Endothelial cell of umbilical vein (primary cell): ENCODE results near the gene TLE3. TPM values are rescaled to one million over a fixed set of nuclear protein-coding genes. Genes with fewer than 3 reads are reported as not detected.

ENCODE experiments used
- BruUV-seq: library from RNA; stranded (reverse); fragments of 400-500 nt; replicated peaks from 2 replicates; lab custom pipeline; 2021; lab: Mats Ljungman, UMichigan
- CTCF ChIA-PET: fragments of 300-600, 350-600 bp; sonication (Branson Sonifier 250); formaldehyde crosslinking; loops from one replicate; lab custom pipeline; 2021; ENCODE audit warnings: antibody characterized with exemption, inconsistent platforms; lab: Charles Lee
- POLR2A ChIA-PET: fragments of 300-600, 350-600 bp; sonication (Branson Sonifier 250); formaldehyde crosslinking; loops from one replicate; lab custom pipeline; 2021; ENCODE audit warnings: antibody characterized with exemption, inconsistent platforms; lab: Charles Lee
- DNase-seq: peaks from one replicate; pipeline ENCODE4 v3.0.0-alpha.2; 2011; ENCODE audit warnings: low read depth, low spot score
- FAIRE-seq: peaks from 2 replicates; lab custom pipeline; 2011; peaks lifted over from hg19 to GRCh38; lab: Jason Lieb, UNC
- H2AFZ ChIP-seq: 2 replicates; pipeline ENCODE4 v1.6.0; 2012; ENCODE audit warnings: low read depth, low read length, control low read depth, inconsistent platforms
- H3K27ac ChIP-seq: 2 replicates; pipeline ENCODE4 v1.5.1; 2011; ENCODE audit warnings: low read depth, mild to moderate bottlenecking, control low read depth, low read length, moderate library complexity; ENCODE audit not compliant: insufficient read depth
- H3K27me3 ChIP-seq, 2 experiments: 2 replicates each; pipeline versions ENCODE4 v1.6.0 to v1.6.1; 2011; ENCODE audit warnings: low read length in 2 of 2, mixed read lengths in 1 of 2; ENCODE audit not compliant: control insufficient read depth in 2 of 2, insufficient read depth in 2 of 2
- H3K36me3 ChIP-seq, 2 experiments: 2 replicates in 1 of 2; 3 replicates in 1 of 2; pipeline ENCODE4 v1.5.1; 2011; ENCODE audit warnings: low read length in 2 of 2, mild to moderate bottlenecking in 1 of 2, moderate library complexity in 1 of 2; ENCODE audit not compliant: control insufficient read depth in 2 of 2, insufficient read depth in 2 of 2; ENCODE audit errors: extremely low read depth in 1 of 2
- H3K4me1 ChIP-seq: 3 replicates; pipeline ENCODE4 v1.5.1; 2011; ENCODE audit warnings: mild to moderate bottlenecking, low read length; ENCODE audit not compliant: control insufficient read depth, insufficient read depth; ENCODE audit errors: extremely low read depth
- H3K4me2 ChIP-seq: 2 replicates; pipeline ENCODE4 v1.6.1; 2011; ENCODE audit warnings: low read length, control low read depth, mixed read lengths; ENCODE audit not compliant: insufficient read depth
- H3K4me3 ChIP-seq, 3 experiments: fragments of 200-600 bp in 1 of 3; sonication (generic), shearing (Covaris generic) in 1 of 3; replicated peaks in 1 of 3; 2 replicates each; pipeline ENCODE4 v1.5.1; 2011 to 2016; ENCODE audit warnings: control low read depth in 3 of 3, low read length in 3 of 3, mild to moderate bottlenecking in 2 of 3, inconsistent platforms in 1 of 3, low read depth in 1 of 3, moderate library complexity in 1 of 3; ENCODE audit not compliant: insufficient read depth in 1 of 3
- H3K79me2 ChIP-seq: 2 replicates; pipeline ENCODE4 v1.6.0; 2012; ENCODE audit warnings: low read length, inconsistent platforms; ENCODE audit not compliant: control insufficient read depth, insufficient read depth
- H3K9ac ChIP-seq: replicated peaks from 2 replicates; pipeline ENCODE3; 2011; ENCODE audit warnings: low read length, control low read depth; ENCODE audit not compliant: insufficient read depth; ENCODE audit errors: extremely low read depth
- H3K9me1 ChIP-seq: replicated peaks from 3 replicates; pipeline ENCODE4 v1.6.0; 2011; ENCODE audit warnings: mild to moderate bottlenecking, low read length; ENCODE audit not compliant: control insufficient read depth, insufficient read depth; ENCODE audit errors: extremely low read depth
- H3K9me3 ChIP-seq: replicated peaks from 2 replicates; pipeline ENCODE4 v1.5.1; 2012; ENCODE audit warnings: low read length, inconsistent platforms; ENCODE audit not compliant: control insufficient read depth, insufficient read depth
- H4K20me1 ChIP-seq: replicated peaks from 2 replicates; pipeline ENCODE3; 2011; ENCODE audit warnings: mild to moderate bottlenecking, low read length; ENCODE audit not compliant: control insufficient read depth, insufficient read depth; ENCODE audit errors: extremely low read depth
- CTCF ChIP-seq, 2 donors: IDR thresholded peaks; 1 replicate in 1 of 2; 2 replicates in 1 of 2; pipeline ENCODE4 v1.5.1; 2011; ENCODE audit warnings: low read length in 2 of 2, mild to moderate bottlenecking in 2 of 2, moderate library complexity in 2 of 2, control low read depth in 1 of 2, inconsistent platforms in 1 of 2, low read depth in 1 of 2; ENCODE audit not compliant: insufficient read depth in 1 of 2; ENCODE audit errors: extremely low read depth in 1 of 2
- EZH2 ChIP-seq: IDR thresholded peaks from 2 replicates; pipeline ENCODE4 v1.6.1; 2012; ENCODE audit warnings: borderline replicate concordance, low read depth, mild to moderate bottlenecking, moderate library complexity, low read length, inconsistent platforms; ENCODE audit not compliant: severe bottlenecking
- FOS ChIP-seq: IDR thresholded peaks from 2 replicates; pipeline ENCODE4 v1.6.1; 2011; ENCODE audit warnings: mild to moderate bottlenecking, low read length, moderate library complexity, borderline replicate concordance; ENCODE audit not compliant: insufficient read depth
- GATA2 ChIP-seq: IDR thresholded peaks from 2 replicates; pipeline ENCODE4 v1.7.0; 2011; ENCODE audit warnings: low read depth, mild to moderate bottlenecking, moderate library complexity, mixed read lengths, low read length; ENCODE audit not compliant: insufficient read length, insufficient read depth
- MAX ChIP-seq: IDR thresholded peaks from 2 replicates; pipeline ENCODE4 v1.6.1; 2011; ENCODE audit not compliant: insufficient read depth, insufficient read length
- MYC ChIP-seq: IDR thresholded peaks from one replicate; pipeline ENCODE4 v1.6.1; 2011; ENCODE audit warnings: mild to moderate bottlenecking, low read depth, low read length
- POLR2A ChIP-seq: IDR thresholded peaks from 2 replicates; pipeline ENCODE4 v1.6.1; 2012; ENCODE audit warnings: low read depth, mild to moderate bottlenecking, control low read depth, low read length
- POLR2AphosphoS5 ChIP-seq: IDR thresholded peaks from 2 replicates; pipeline ENCODE4 v1.6.1; 2012; ENCODE audit warnings: low read depth, mild to moderate bottlenecking, control low read depth, low read length, moderate library complexity; ENCODE audit not compliant: insufficient read depth
- dilution Hi-C: fragments of 300-500 bp; cut with MboI; formaldehyde crosslinking; loops from one replicate; pipeline ENCODE4 v1.15.0; 2019; ENCODE audit warnings: low sequenced_read_pairs; ENCODE audit not compliant: extremely low pct_ligation_motif_present
- intact Hi-C: fragments of 100-400 bp; cut with micrococcal nuclease; formaldehyde crosslinking; loops from one replicate; pipeline ENCODE4 v1.10.0; 2022
- polyA plus RNA-seq, 4 experiments: library from polyadenylated mRNA; depleted of rRNA in 3 of 4; stranded (reverse) in 3 of 4; unstranded in 1 of 4; fragments of >200 nt; gene quantifications; 2 replicates each; pipeline versions ENCODE4 v1.2.1 to v1.2.3, GENCODE V29; 2011 to 2012; ENCODE audit warnings: missing spikeins in 1 of 4
- total RNA-seq: library from RNA; stranded (reverse); gene quantifications from 2 replicates; pipeline ENCODE4 v1.2.3, GENCODE V29; 2021

The TLE3 gene
- total and polyA plus RNA-seq, 2 donors (not counting 3 experiments of a cell fraction or from before 2014, with no cell fraction given) = 40.5 to 56.9 TPM

- ChIA-PET POLR2A (no interaction called here), CTCF (no interaction called here)
- dilution Hi-C loops = no loop called here
- H3K4me3 ChIP-seq = no peak overlapping the region
- H4K20me1 ChIP-seq = no peaks in the 10 kb centered on the region
- H3K27ac ChIP-seq = no peak overlapping the region
- H3K9ac ChIP-seq = no peak overlapping the region
- H3K4me1 ChIP-seq = no peaks in the 10 kb centered on the region
- H3K36me3 ChIP-seq = no peaks in the 10 kb centered on the region
- H2AFZ ChIP-seq = no peak overlapping the region
- peaks cover 18 to 21% of the 10 kb centered on the region in 2 experiments for H3K27me3 ChIP-seq
- no peak for DNase-seq
- TF ChIP-seq POLR2A (no peak), FOS (no peak)
- no peak overlapping the region for H3K4me2 ChIP-seq
- FAIRE-seq = no peak
- no peaks in the 10 kb centered on the region for H3K79me2 ChIP-seq
- no TSS peak for BruUV-seq
- no peaks in the 10 kb centered on the region for H3K9me1 ChIP-seq
- intact Hi-C loops = no loop called here
- H3K9me3 ChIP-seq = no peaks in the 10 kb centered on the region
Measured at GRCh38 chr15:70037292-70037640, 60.5 kb downstream of the TLE3 start.

GRCh38 chr15:70036585-70037291 is 61.0 kb downstream of the TLE3 start:
- no peak overlapping the region for H3K4me2 ChIP-seq
- H3K9me1 ChIP-seq = no peaks in the 10 kb centered on the region
- no peaks in the 10 kb centered on the region for H3K36me3 ChIP-seq
- CTCF ChIA-PET = no interaction called here
- no peaks in the 10 kb centered on the region for H3K79me2 ChIP-seq
- H3K27me3 ChIP-seq = peaks cover 18 to 21% of the 10 kb centered on the region in 2 experiments
- no peak overlapping the region for H3K27ac ChIP-seq
- no peaks in the 10 kb centered on the region for H3K4me1 ChIP-seq
- H3K9ac ChIP-seq = no peak overlapping the region
- no peak for FAIRE-seq
- dilution Hi-C loops = no loop called here
- no TSS peak for BruUV-seq
- no peak overlapping the region for H3K4me3 ChIP-seq
- TF ChIP-seq CTCF (IDR thresholded peaks at IDR 0.05; ENCODE audit: extremely low read depth in 1 of 2, insufficient read depth in 1 of 2, low read depth in 1 of 2, low read length in 2 of 2) = no peak
- no peak for TF ChIP-seq MYC
- TF ChIP-seq POLR2A = no peak
- TF ChIP-seq EZH2 = no peak
- no peak for TF ChIP-seq MAX
- TF ChIP-seq POLR2AphosphoS5 = no peak
- no peak for TF ChIP-seq FOS
- TF ChIP-seq GATA2 = no peak
- no peaks in the 10 kb centered on the region for H4K20me1 ChIP-seq
- POLR2A ChIA-PET = no interaction called here
- no peaks in the 10 kb centered on the region for H3K9me3 ChIP-seq
- intact Hi-C loops = no loop called here
- no peak overlapping the region for H2AFZ ChIP-seq
- no peak for DNase-seq
